Stimulated activated CD8-positive, alpha-beta memory T cell treated with anti-CD3 and anti-CD28 coated beads, Interleukin-12 subunit alpha, Interleukin-12 subunit beta, amount 100 ng/mL, for 1 hour (primary cell): ENCODE measurements around the gene PUS7L.
"Not testable (repeated sequence)": the region's sequence is repeated elsewhere in the genome, so short reads cannot be mapped to it uniquely, and the experiment has no call there.

Experiments used
- DNase-seq: peaks from one replicate; pipeline ENCODE4 v3.0.0-alpha.2; 2020; ENCODE audit warnings: low read depth

The PUS7L gene

GRCh38 chr12:43750814-43751213, 7.8 kb downstream of the PUS7L start:
- no peak for DNase-seq

DNA sequence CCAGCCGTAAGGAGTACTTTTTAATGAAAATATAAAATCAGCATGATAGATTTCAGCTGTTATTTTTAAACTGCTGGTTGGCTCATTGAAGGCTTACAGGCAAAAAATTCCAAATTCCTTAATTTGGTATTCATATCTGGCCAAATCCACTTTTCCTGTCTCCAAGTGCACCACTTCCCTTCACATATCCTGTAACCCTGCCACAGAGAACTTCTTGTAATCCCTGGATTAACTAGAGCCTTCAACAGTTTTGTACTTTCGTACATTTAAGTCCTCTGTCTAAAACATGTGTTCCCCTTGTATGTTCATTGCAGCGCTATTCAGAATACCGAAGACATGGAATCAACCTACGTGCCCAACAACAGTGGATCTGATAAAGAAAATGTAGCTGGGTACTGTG, 9.6 kb downstream of the PUS7L start:
- no peak for DNase-seq

GRCh38 chr12:43744826-43745225, 13.8 kb downstream of the PUS7L start:
- no peak for DNase-seq

GRCh38 chr12:43742106-43742505, 16.5 kb downstream of the PUS7L start:
- DNase-seq = no peak

GRCh38 chr12:43740511-43741100, 18.0 kb downstream of the PUS7L start:
- DNase-seq = no peak

DNA sequence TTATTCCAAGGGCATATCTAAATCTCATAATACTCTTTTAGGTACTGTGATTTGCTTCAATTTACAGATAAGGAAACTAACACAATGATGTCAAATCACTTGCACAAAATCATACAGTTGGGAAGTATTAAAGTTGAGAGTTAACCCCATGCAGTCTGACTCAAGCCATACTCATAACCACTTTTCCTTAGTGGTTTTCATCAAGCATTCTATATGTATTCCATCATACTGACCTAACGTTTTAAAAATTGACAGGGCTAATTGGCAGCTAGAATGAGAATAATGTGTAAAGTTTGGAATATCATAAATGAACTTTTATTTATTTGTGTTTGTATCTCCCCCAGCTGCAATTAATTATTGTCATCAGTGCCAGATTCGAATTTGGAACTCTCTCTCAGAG, 20.9 kb downstream of the PUS7L start:
- no peak for DNase-seq

DNA sequence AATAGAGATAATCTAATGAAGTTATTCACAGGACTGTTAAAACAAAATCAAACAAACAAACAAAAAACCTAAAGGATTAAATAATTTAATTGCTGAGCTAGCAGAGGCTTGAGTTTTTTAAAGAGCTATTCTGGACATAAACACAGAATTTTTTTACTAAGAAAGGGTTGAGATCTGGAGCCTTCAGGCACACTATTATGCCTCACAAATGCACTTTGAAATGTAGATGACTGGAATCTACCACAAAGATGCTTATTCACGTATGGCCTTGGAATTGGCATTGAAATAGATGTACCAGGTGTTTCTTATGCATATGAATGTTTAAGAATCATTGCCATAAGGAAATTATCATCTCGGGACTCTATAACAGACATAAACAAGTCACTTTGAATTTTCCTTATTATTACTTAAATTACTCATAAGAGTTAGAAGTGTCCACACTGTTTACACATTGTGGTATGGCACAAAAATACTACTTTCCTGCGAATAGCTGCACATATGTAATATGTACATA, 21.6 kb downstream of the PUS7L start:
- no peak for DNase-seq

DNA sequence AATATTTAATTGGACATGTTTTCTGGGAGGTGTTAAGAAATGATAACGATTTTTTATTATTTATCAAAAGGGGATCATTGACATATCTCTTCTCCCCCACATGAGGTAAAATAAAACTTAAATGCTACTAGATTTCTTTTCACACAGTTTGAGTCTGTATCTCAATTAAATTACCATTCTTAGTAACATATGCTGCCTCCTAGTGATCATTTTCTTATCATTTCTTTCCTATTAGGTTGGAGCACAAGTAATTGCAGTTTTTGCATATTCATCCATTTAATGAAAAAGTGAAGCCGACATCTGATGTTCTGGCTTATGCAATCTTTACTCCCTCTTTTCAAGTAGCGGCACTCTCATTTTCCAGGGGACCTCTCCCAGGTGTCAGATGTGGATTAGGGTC, 24.9 kb downstream of the PUS7L start:
- DNase-seq = no peak

GRCh38 chr12:43730283-43730682, 28.3 kb downstream of the PUS7L start:
- no peak for DNase-seq

DNA sequence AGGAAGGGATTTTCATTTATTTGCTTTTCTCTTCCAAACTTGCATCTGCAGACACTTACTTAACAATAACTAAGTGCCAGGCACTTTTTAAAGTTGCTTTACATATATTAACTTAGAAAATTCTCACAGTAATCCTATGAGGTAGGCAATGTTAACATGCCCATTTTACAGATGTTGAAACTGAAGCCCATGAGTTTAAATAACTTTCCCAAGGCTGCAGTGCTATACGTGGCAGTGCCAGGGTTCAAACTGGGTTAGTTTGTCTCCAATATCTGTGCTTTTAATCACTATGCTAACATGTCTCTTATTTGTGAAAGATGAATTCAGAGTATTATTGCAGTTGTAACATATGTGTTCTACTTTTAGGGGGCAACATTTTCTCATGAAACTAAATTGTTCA, 29.9 kb downstream of the PUS7L start:
- DNase-seq = no peak

DNA sequence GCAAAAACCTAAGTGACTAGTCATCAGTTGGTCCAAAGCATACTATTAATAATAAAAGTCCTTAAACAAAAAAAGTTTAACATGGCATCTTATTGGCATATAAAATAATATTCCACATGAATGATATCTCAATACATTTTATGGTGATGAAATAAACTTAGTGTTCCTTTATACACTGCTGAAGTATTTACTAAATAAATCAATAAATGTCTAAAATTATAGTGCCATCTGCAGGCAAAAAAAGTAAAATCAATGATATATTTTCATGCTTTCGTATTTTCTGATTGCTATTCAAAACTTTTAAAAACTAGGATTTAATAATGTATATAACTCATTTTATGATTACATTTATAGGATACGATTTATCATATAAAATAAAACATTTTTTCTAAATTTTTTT, 30.5 kb downstream of the PUS7L start:
- no peak for DNase-seq

- no peak for DNase-seq
These were observed 35.5 kb downstream of the PUS7L start for GRCh38 chr12:43723134-43723533.

DNA sequence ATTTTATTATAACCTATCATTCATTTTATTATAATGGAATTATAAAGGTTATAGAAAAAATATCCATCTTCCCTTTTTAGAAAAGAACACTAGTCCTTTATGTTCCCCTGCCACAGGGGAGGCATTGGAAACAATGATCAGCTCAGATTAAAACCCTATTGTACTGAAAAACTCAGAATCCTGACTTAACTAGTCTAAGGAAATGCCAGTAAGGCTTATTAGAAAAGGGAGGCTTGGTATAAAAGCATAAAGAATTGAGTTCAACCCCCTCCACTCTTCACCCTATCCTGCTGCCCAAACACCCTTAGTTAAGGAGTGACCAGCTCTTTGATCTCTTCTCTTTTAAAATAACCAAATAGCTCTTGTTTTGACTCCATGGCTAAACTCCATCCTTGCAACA, 36.0 kb downstream of the PUS7L start:
- no peak for DNase-seq

- no peak for DNase-seq
These were observed 47.2 kb downstream of the PUS7L start for GRCh38 chr12:43711348-43711747.

- DNase-seq = not testable (repeated sequence)
These were observed 54.8 kb downstream of the PUS7L start for GRCh38 chr12:43703772-43704171.

GRCh38 chr12:43701194-43701593, 57.4 kb downstream of the PUS7L start:
- DNase-seq = not testable (repeated sequence)

- DNase-seq = no peak
These were observed 62.4 kb downstream of the PUS7L start for GRCh38 chr12:43696154-43696553.

DNA sequence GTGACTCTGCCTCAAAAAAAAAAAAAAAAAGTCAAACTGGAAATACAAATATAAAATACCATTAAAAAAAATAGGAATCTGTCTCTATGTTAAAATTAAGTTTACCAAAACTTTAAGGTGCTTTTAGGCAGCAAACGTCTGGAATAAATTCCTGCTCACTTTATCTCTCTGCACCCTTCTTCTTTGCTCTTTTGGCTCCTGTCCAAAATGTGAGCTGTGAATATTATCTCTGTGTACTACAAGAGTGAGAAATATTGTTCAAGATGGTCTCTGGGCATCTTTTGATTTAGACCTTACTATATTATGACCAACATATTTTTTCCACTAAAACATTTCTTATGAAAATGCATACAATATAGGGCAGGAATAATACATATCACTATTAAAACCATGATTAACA, 63.7 kb downstream of the PUS7L start:
- DNase-seq = no peak

DNA sequence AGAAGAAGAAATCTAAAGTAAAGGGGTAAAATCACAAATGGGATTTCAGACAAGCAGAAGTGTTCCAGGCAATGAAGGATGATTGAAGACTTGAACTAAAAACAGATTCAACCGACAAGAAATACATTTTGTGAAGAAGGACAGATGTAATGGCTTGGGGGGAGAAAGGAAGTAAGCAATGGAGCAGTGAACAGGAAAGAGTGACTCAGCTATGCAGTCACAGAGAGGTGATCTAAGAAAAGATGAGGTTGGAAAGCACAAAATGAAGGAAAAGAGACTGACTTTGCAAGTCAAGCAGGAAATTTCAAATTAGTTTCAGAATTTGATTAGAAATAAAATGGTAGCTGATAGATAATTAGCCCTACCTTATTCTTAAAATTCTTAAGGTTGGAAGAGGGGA, 66.5 kb downstream of the PUS7L start:
- DNase-seq = no peak

- not testable (repeated sequence) for DNase-seq
These were observed 73.1 kb downstream of the PUS7L start for GRCh38 chr12:43685491-43685890.

DNA sequence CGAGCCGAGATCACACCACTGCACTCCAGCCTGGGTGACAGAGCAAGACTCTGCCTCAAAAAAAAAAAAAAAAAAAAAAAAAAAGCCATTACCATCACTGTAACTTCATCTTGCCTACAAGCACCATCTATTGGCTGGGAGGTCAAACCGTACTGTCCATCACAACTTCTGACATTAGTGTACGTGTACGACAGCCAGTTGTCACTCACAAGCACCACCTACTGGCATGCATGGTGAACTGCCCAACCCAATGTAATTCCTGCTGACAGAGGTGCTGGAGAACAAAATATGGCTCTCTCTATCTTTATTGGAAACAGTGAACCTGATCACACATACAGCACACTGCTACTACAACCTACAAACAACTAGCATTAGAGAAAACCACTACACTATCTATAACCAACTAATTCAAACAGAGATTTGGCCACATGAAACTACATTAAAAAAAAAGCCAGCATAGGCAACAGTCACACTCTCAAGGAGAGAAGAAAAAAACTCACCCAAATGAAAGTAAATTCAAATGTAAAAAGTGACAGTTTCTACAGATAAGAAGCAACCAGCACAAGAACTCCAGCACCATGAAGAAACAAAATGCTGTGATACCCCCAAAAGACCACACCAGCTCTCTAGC, 82.3 kb downstream of the PUS7L start:
- no peak for DNase-seq

DNA sequence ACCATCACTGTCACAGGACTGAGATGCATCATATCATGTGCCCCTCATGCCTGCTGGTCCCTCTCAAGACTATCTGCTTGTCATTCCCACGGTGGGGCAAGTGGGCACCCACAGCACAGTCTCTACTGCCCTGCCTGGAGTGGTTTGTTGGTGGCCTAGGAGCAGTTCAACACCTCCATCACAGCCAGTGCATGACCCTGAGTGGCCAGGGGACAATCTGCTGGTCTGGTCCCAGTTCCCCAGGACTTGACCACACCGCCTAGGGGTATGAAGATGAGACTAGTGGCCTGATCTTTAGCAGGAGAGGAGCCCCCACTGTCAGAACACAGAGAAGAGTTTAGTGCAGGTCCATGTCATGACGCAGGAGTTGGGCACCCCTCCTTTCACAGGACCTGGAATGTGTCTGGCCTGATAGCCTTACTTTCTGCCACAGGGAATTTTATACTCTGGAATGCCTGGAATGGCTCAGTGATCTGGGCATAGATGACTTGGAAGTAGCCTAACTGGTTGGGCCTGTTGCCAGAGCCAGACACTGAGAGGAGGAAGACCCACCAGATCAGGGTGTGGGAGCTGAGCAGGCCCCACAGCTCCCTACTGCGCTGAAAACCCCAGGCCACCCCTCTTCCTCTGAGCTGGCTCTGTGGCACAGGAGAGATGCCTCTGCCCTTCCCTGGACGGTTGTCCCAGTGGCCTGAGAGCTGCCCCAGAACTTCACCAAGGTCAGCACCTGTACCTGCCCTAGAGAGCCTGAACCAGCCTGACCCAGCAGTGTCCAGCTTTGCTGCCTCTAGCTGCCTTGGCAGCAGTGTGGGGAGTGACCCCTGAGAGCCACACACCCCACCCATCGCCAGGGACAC, 83.3 kb downstream of the PUS7L start:
- no peak for DNase-seq

- DNase-seq = no peak
These were observed 89.2 kb downstream of the PUS7L start for GRCh38 chr12:43669373-43669772.
